GM18507 (cell line): Measurements from ENCODE around the gene GRIN3B.
A peak's percentile ranks its signal among the peaks of the same experiment; 100 is the strongest.

ENCODE experiments used
- DNase-seq: peaks from one replicate; pipeline ENCODE4 v3.0.0; 2011; ENCODE audit warnings: low read depth; ENCODE audit not compliant: insufficient read length; ENCODE audit errors: extremely low spot score
- FAIRE-seq: peaks from 2 replicates; lab custom pipeline; 2011; peaks lifted over from hg19 to GRCh38; lab: Jason Lieb, UNC

GRIN3B gene

GRCh38 chr19:1053176-1054101 lies 53.2 kb downstream of the GRIN3B start:
- DNase-seq (no peak), FAIRE-seq (no peak)

GRCh38 chr19:1054102-1055027 lies 54.1 kb downstream of the GRIN3B start:
- DNase-seq (no peak), FAIRE-seq (no peak)

- no peak for FAIRE-seq
- no peak for DNase-seq
These were observed 54.8 kb downstream of the GRIN3B start for GRCh38 chr19:1055028-1055425.

- no peak for FAIRE-seq
- no peak for DNase-seq
These were observed 55.8 kb downstream of the GRIN3B start for GRCh38 chr19:1055886-1056620.

- FAIRE-seq: peak; percentile 82
- DNase-seq: no peak
These were observed 57.1 kb downstream of the GRIN3B start for GRCh38 chr19:1057176-1057855.

GRCh38 chr19:1058112-1058511 lies 57.9 kb downstream of the GRIN3B start:
- FAIRE-seq (no peak), DNase-seq (no peak)
